Measurements from ENCODE around the gene VSTM2B.

- TF ChIP-seq, protein P1, sequence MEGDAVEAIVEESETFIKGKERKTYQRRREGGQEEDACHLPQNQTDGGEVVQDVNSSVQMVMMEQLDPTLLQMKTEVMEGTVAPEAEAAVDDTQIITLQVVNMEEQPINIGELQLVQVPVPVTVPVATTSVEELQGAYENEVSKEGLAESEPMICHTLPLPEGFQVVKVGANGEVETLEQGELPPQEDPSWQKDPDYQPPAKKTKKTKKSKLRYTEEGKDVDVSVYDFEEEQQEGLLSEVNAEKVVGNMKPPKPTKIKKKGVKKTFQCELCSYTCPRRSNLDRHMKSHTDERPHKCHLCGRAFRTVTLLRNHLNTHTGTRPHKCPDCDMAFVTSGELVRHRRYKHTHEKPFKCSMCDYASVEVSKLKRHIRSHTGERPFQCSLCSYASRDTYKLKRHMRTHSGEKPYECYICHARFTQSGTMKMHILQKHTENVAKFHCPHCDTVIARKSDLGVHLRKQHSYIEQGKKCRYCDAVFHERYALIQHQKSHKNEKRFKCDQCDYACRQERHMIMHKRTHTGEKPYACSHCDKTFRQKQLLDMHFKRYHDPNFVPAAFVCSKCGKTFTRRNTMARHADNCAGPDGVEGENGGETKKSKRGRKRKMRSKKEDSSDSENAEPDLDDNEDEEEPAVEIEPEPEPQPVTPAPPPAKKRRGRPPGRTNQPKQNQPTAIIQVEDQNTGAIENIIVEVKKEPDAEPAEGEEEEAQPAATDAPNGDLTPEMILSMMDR (conservative IDR thresholded peaks at IDR 0.05) = no peak
- no peak for TF ChIP-seq ZFX (IDR thresholded peaks at IDR 0.05)
Measured at GRCh38 chr19:29576761-29577648, 51.2 kb downstream of the VSTM2B start.

Data from C4-2B (cell line).